ENCODE results near the gene TRIM44. TPM values are rescaled to one million over a fixed set of nuclear protein-coding genes. Genes with fewer than 3 reads are reported as not detected.
"Not testable (repeated sequence)": the region's sequence is repeated elsewhere in the genome, so short reads cannot be mapped to it uniquely, and the experiment has no call there.

TRIM44 gene
- total RNA-seq, 4 donors from 2014 or later, result 22.3 to 46.7 (median 39.5) TPM

GRCh38 chr11:35641964-35642363 is 20.6 kb upstream of the TRIM44 start:
- no peak overlapping the region for H3K4me3 ChIP-seq
- DNase-seq (ENCODE audit: low spot score in 2 of 2), result no peak
- H3K9me3 ChIP-seq, result no peaks in the 10 kb centered on the region
- no peak for TF ChIP-seq CTCF (IDR thresholded peaks at IDR 0.05)
- TF ChIP-seq EP300 (IDR thresholded peaks at IDR 0.05), result no peak
- TF ChIP-seq POLR2A (IDR thresholded peaks at IDR 0.05), result no peak
- no peaks in the 10 kb centered on the region for H3K27me3 ChIP-seq
- H3K36me3 ChIP-seq, result no peaks in the 10 kb centered on the region
- WGBS, 2 donors, result 38 to 51% methylated on average over 3 of the region's 3 CpGs
- no peak overlapping the region for H3K27ac ChIP-seq
- H3K4me1 ChIP-seq, result peaks cover 0 to 14% (median 6%) of the 10 kb centered on the region in 4 donors

- DNase-seq (ENCODE audit: low spot score in 2 of 2), result no peak
Measured at GRCh38 chr11:35647421-35648093, 15.0 kb upstream of the TRIM44 start.

GRCh38 chr11:35650006-35650405 is 12.6 kb upstream of the TRIM44 start:
- 63 to 78% methylated on average over 1 of the region's 1 CpG for WGBS, 2 donors
- H3K36me3 ChIP-seq, result no peaks in the 10 kb centered on the region
- H3K4me3 ChIP-seq, result no peak overlapping the region
- DNase-seq (ENCODE audit: low spot score in 2 of 2), result no peak
- H3K27me3 ChIP-seq, result no peaks in the 10 kb centered on the region
- H3K9me3 ChIP-seq, result no peaks in the 10 kb centered on the region
- no peak overlapping the region for H3K27ac ChIP-seq
- H3K4me1 ChIP-seq, result no peaks in the 10 kb centered on the region
- TF ChIP-seq POLR2A (IDR thresholded peaks at IDR 0.05) (no peak), EP300 (IDR thresholded peaks at IDR 0.05) (no peak), CTCF (IDR thresholded peaks at IDR 0.05) (no peak)

More at GRCh38 chr11:35647421-35648093, 15.0 kb upstream of the TRIM44 start:
- H3K4me3 ChIP-seq, result no peak overlapping the region
- 73 to 76% methylated on average over 8 of the region's 8 CpGs for WGBS, 2 donors
- no peaks in the 10 kb centered on the region for H3K27me3 ChIP-seq
- H3K9me3 ChIP-seq, result no peaks in the 10 kb centered on the region
- TF ChIP-seq CTCF (IDR thresholded peaks at IDR 0.05), result no peak
- no peak for TF ChIP-seq POLR2A (IDR thresholded peaks at IDR 0.05)
- no peak for TF ChIP-seq EP300 (IDR thresholded peaks at IDR 0.05)
- no peaks in the 10 kb centered on the region for H3K36me3 ChIP-seq
- no peak overlapping the region for H3K27ac ChIP-seq
- no peaks in the 10 kb centered on the region for H3K4me1 ChIP-seq

- H3K4me3 ChIP-seq, result no peak overlapping the region
- no peak overlapping the region for H3K27ac ChIP-seq
- TF ChIP-seq POLR2A (IDR thresholded peaks at IDR 0.05), result no peak
- no peak for TF ChIP-seq CTCF (IDR thresholded peaks at IDR 0.05)
- no peak for TF ChIP-seq EP300 (IDR thresholded peaks at IDR 0.05)
- DNase-seq (ENCODE audit: low spot score in 2 of 2), result no peak
- H3K27me3 ChIP-seq, result no peaks in the 10 kb centered on the region
- H3K36me3 ChIP-seq, result no peaks in the 10 kb centered on the region
- H3K9me3 ChIP-seq, result no peaks in the 10 kb centered on the region
- WGBS, 2 donors, result 85 to 91% methylated on average over 4 of the region's 4 CpGs
- no peaks in the 10 kb centered on the region for H3K4me1 ChIP-seq
Measured at GRCh38 chr11:35650467-35650866, 12.1 kb upstream of the TRIM44 start.

GRCh38 chr11:35651263-35651662 is 11.3 kb upstream of the TRIM44 start:
- no peaks in the 10 kb centered on the region for H3K27me3 ChIP-seq
- no peak overlapping the region for H3K27ac ChIP-seq
- H3K4me3 ChIP-seq, result no peak overlapping the region
- no peaks in the 10 kb centered on the region for H3K9me3 ChIP-seq
- H3K4me1 ChIP-seq, result no peaks in the 10 kb centered on the region
- TF ChIP-seq CTCF (IDR thresholded peaks at IDR 0.05) (no peak), POLR2A (IDR thresholded peaks at IDR 0.05) (no peak), EP300 (IDR thresholded peaks at IDR 0.05) (no peak)
- WGBS, 2 donors, result 72 to 87% methylated on average over 3 of the region's 3 CpGs
- DNase-seq (ENCODE audit: low spot score in 2 of 2), result no peak
- H3K36me3 ChIP-seq, result no peaks in the 10 kb centered on the region

GRCh38 chr11:35652786-35653185 is 9.8 kb upstream of the TRIM44 start:
- H3K9me3 ChIP-seq; H3K4me1 ChIP-seq; DNase-seq (ENCODE audit: low spot score in 2 of 2); H3K27me3 ChIP-seq; H3K4me3 ChIP-seq; H3K36me3 ChIP-seq; H3K27ac ChIP-seq: not testable (repeated sequence)
- 91 to 95% methylated on average over 5 of the region's 5 CpGs for WGBS, 2 donors
